Gastroesophageal sphincter (tissue), 3 donors: ENCODE measurements around the gene KPNA3.

Experiments used
- EP300 ChIP-seq: sonication (generic); formaldehyde crosslinking; IDR thresholded peaks from one replicate; pipeline ENCODE4 v1.6.1; 2017; ENCODE audit warnings: antibody characterized with exemption, mild to moderate bottlenecking
- POLR2A ChIP-seq, 2 donors: fragments of 450-650 bp; IDR thresholded peaks; one replicate each; pipeline ENCODE4 v1.6.1; 2017; ENCODE audit warnings: antibody characterized with exemption in 2 of 2, mild to moderate bottlenecking in 2 of 2, moderate library complexity in 1 of 2
- POLR2AphosphoS5 ChIP-seq: sonication (generic); formaldehyde crosslinking; IDR thresholded peaks from one replicate; pipeline ENCODE4 v1.6.1; 2017; ENCODE audit warnings: antibody characterized with exemption
- TF ChIP-seq, protein P1 (sequence below), 4 experiments: fragments of 200-600 bp in 2 of 4; fragments of 450-650 bp in 2 of 4; sonication (generic) in 1 of 4; IDR thresholded peaks; one replicate each; pipeline ENCODE4 v1.5.1; 2017 to 2019; ENCODE audit warnings: antibody characterized with exemption in 4 of 4, mild to moderate bottlenecking in 2 of 4, moderate library complexity in 2 of 4

GRCh38 chr13:49683489-49683888, 109.0 kb downstream of the KPNA3 start:
- TF ChIP-seq POLR2AphosphoS5, result no peak
- TF ChIP-seq, protein P1, sequence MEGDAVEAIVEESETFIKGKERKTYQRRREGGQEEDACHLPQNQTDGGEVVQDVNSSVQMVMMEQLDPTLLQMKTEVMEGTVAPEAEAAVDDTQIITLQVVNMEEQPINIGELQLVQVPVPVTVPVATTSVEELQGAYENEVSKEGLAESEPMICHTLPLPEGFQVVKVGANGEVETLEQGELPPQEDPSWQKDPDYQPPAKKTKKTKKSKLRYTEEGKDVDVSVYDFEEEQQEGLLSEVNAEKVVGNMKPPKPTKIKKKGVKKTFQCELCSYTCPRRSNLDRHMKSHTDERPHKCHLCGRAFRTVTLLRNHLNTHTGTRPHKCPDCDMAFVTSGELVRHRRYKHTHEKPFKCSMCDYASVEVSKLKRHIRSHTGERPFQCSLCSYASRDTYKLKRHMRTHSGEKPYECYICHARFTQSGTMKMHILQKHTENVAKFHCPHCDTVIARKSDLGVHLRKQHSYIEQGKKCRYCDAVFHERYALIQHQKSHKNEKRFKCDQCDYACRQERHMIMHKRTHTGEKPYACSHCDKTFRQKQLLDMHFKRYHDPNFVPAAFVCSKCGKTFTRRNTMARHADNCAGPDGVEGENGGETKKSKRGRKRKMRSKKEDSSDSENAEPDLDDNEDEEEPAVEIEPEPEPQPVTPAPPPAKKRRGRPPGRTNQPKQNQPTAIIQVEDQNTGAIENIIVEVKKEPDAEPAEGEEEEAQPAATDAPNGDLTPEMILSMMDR (IDR thresholded peaks at IDR 0.05), result no peak
- TF ChIP-seq POLR2A (IDR thresholded peaks at IDR 0.05), result no peak
- TF ChIP-seq EP300, result no peak
